Left lung (tissue), 10 donors: Measurements from ENCODE around the gene RAB11FIP5. TPM values are rescaled to one million over a fixed set of nuclear protein-coding genes. Genes with fewer than 3 reads are reported as not detected.
"Not testable (repeated sequence)": the region's sequence is repeated elsewhere in the genome, so short reads cannot be mapped to it uniquely, and the experiment has no call there.

Experiments used
- ATAC-seq: fragments of 200-7000 bp; cut with Tn5 transposase; one replicate; pipeline ENCODE4 v1.9.1; 2020; ENCODE audit warnings: moderate library complexity
- DNase-seq, 4 donors: peaks; one replicate each; pipeline ENCODE4 v3.0.0-alpha.2; 2013 to 2020
- H3K27ac ChIP-seq, 2 donors: fragments of 200-600 bp; sonication (generic) in 1 of 2; one replicate each; pipeline versions ENCODE4 v1.5.0 to v1.8.0; 2020 to 2021
- H3K27me3 ChIP-seq, 2 donors: fragments of 200-600 bp; sonication (generic) in 1 of 2; one replicate each; pipeline versions ENCODE4 v1.5.0 to v1.8.0; 2020 to 2021
- H3K36me3 ChIP-seq, 2 donors: fragments of 200-600 bp; sonication (generic) in 1 of 2; one replicate each; pipeline versions ENCODE4 v1.5.0 to v1.8.0; 2020 to 2021
- H3K4me1 ChIP-seq, 2 donors: fragments of 200-600 bp; one replicate each; pipeline ENCODE4 v1.8.0; 2021
- H3K4me3 ChIP-seq, 2 donors: fragments of 200-600 bp; sonication (generic) in 1 of 2; one replicate each; pipeline versions ENCODE4 v1.5.0 to v1.8.0; 2020 to 2021; ENCODE audit warnings: mild to moderate bottlenecking in 1 of 2
- H3K9me3 ChIP-seq, 2 donors: fragments of 200-600 bp; sonication (generic) in 1 of 2; one replicate each; pipeline versions ENCODE4 v1.5.0 to v1.8.0; 2020 to 2021
- intact Hi-C, 2 donors: fragments of 100-400 bp; cut with DNase I; formaldehyde crosslinking; loops; one replicate each; pipeline versions ENCODE4 v1.11.2 to v1.14.2; 2022
- polyA plus RNA-seq, 6 donors: library from polyadenylated mRNA; unstranded; fragments of 120-200 nt; gene quantifications; one replicate each; pipeline ENCODE4 v1.2.1, GENCODE V29; 2013; ENCODE audit not compliant: insufficient read length in 6 of 6
- total RNA-seq, 2 donors: library from RNA; stranded (reverse); fragmentation: NEBNext Ultra II Directional; extraction: Animal tissue kit (Norgen Biotek cat#: 25700); gene quantifications; one replicate each; pipeline ENCODE4 v1.2.1, GENCODE V29; 2021
- TF ChIP-seq, protein P1 (sequence below), 2 donors: fragments of 200-600 bp; sonication (generic) in 1 of 2; IDR thresholded peaks; one replicate each; pipeline versions ENCODE4 v1.5.0 to v1.8.0; 2021; ENCODE audit warnings: antibody characterized with exemption in 2 of 2
- donor health status: DM: no; HTN: yes; CAD: no.
- donor health status: DM: no; HTN: no; CAD: no.

RAB11FIP5 gene
- total and polyA plus RNA-seq, 8 donors: 8.5 to 29.8 (median 14.2) TPM

DNA sequence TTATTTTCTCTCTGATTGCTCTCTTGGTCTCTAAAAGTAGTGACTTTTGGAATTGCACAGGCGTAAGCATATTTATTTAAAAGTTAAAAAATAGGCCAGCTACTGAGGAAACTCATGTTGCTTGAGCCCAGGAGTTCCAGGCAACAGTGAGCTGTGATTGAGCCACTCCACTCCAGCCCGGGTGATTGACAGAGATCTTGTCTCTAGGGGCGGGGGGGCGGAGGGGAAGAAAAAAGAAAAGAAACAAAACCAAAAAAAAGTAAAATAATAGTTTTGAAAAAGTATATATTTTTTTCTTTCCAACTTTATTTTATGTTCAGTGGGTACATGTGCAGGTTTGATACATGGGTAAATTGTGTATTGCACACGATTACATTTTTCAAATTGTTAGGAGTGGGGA, 18.0 kb upstream of the RAB11FIP5 start:
- TF ChIP-seq, protein P1, sequence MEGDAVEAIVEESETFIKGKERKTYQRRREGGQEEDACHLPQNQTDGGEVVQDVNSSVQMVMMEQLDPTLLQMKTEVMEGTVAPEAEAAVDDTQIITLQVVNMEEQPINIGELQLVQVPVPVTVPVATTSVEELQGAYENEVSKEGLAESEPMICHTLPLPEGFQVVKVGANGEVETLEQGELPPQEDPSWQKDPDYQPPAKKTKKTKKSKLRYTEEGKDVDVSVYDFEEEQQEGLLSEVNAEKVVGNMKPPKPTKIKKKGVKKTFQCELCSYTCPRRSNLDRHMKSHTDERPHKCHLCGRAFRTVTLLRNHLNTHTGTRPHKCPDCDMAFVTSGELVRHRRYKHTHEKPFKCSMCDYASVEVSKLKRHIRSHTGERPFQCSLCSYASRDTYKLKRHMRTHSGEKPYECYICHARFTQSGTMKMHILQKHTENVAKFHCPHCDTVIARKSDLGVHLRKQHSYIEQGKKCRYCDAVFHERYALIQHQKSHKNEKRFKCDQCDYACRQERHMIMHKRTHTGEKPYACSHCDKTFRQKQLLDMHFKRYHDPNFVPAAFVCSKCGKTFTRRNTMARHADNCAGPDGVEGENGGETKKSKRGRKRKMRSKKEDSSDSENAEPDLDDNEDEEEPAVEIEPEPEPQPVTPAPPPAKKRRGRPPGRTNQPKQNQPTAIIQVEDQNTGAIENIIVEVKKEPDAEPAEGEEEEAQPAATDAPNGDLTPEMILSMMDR (IDR thresholded peaks at IDR 0.05): no peak
- Histone ChIP-seq H3K4me3 (no peak overlapping the region), H3K9me3 (no peaks in the 10 kb centered on the region), H3K27ac (no peak overlapping the region), H3K4me1 (no peaks in the 10 kb centered on the region), H3K27me3 (peaks cover 0 to 6% of the 10 kb centered on the region in 2 donors), H3K36me3 (no peaks in the 10 kb centered on the region)
- intact Hi-C loops: no loop called here
- DNase-seq (no peak), ATAC-seq (no peak)

GRCh38 chr2:73128841-73129535, 16.2 kb upstream of the RAB11FIP5 start:
- no peak overlapping the region for H3K27ac ChIP-seq
- intact Hi-C loops: no loop called here
- peaks cover 0 to 6% of the 10 kb centered on the region in 2 donors for H3K27me3 ChIP-seq
- TF ChIP-seq, protein P1 (IDR thresholded peaks at IDR 0.05): no peak
- no peak overlapping the region for H3K4me3 ChIP-seq
- no peaks in the 10 kb centered on the region for H3K4me1 ChIP-seq
- DNase-seq (no peak), ATAC-seq (no peak)
- H3K36me3 ChIP-seq: no peaks in the 10 kb centered on the region
- H3K9me3 ChIP-seq: no peaks in the 10 kb centered on the region

DNA sequence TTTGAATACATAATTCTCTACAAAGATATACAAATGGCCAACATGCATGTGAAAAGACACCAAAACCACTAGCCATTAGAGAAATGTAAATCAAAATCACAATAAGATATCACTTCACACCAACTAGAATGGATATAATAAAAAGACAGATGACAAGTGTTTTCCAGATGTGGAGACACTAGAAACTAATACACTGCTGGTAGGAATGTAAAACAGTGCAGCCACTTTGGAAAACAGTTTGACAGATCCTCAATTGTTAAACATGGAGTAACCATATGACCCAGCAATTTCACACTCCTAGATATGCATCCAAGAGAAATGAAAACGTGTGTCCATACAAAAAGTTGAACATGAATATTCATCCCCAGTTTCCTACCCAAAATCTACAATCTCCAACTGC, 9.8 kb upstream of the RAB11FIP5 start:
- DNase-seq: no peak

GRCh38 chr2:73119611-73120239, 7.0 kb upstream of the RAB11FIP5 start:
- H3K4me3 ChIP-seq, ATAC-seq, DNase-seq, intact Hi-C loops, H3K36me3 ChIP-seq, H3K27me3 ChIP-seq, H3K27ac ChIP-seq, H3K4me1 ChIP-seq, H3K9me3 ChIP-seq: not testable (repeated sequence)

More for the DNA sequence above, 9.8 kb upstream of the RAB11FIP5 start:
- intact Hi-C loops: no loop called here
- Histone ChIP-seq H3K4me1 (no peaks in the 10 kb centered on the region), H3K9me3 (no peaks in the 10 kb centered on the region), H3K27ac (no peak overlapping the region), H3K27me3 (no peaks in the 10 kb centered on the region), H3K4me3 (no peak overlapping the region), H3K36me3 (no peaks in the 10 kb centered on the region)
- TF ChIP-seq, protein P1 (IDR thresholded peaks at IDR 0.05): no peak
- no peak for ATAC-seq

- TF ChIP-seq, protein P1 (IDR thresholded peaks at IDR 0.05): no peak
- ATAC-seq (no peak), DNase-seq (no peak)
- no peak overlapping the region for H3K4me3 ChIP-seq
- peaks cover 0 to 9% of the 10 kb centered on the region in 2 donors for H3K4me1 ChIP-seq
- intact Hi-C loops: no loop called here
- no peaks in the 10 kb centered on the region for H3K36me3 ChIP-seq
- H3K27ac ChIP-seq: no peak overlapping the region
- H3K27me3 ChIP-seq: peaks cover 0 to 22% of the 10 kb centered on the region in 2 donors
- H3K9me3 ChIP-seq: no peaks in the 10 kb centered on the region
Measured at GRCh38 chr2:73117441-73117840, 4.7 kb upstream of the RAB11FIP5 start.
